HG03439 (cell line): ENCODE measurements around the gene DCT.

Experiments used
- ATAC-seq: cut with Tn5 transposase; IDR thresholded peaks from one replicate; pipeline ENCODE4 v1.9.1; 2021; ENCODE audit warnings: mild to moderate bottlenecking, moderate library complexity; ENCODE audit not compliant: unreplicated experiment

Gene DCT

DNA sequence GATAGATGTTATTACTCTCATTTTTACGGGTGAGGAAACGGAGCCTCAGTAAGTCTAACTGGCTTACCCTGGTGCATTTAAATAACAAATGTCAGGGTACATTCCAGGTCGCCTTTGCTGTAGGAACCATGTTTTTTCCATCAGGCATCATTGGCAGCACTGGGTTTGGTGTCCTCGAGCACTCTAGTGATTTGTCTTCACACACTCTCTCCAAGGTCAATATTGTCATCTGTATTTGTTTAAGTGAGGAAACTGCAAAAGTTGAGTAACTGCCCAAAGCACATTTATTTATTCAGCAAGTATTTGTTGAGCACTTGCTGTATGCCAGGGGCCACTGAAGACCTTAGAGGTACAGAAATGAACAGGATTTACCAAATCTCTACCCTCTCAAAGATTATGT lies 78.6 kb downstream of the DCT start:
- no peak for ATAC-seq

DNA sequence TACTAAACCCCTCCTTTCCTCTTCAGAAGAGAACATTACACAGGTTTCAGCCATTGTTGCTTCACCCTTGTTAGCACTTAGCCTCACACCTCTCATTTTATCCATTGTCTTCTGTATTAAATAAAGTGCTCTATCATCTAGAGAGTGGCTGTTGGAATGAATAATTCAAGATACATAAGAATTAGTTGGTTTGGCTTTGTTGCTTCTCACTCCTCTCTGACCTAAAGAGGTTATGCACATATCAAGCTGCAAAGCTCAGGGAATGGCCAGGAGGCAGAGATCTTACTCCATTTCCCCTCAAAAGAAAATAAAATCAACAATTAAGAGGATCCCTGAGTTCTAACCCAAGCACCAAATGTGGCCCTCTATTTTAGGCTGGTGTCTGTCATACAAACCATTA lies 79.7 kb downstream of the DCT start:
- ATAC-seq, result no peak

DNA sequence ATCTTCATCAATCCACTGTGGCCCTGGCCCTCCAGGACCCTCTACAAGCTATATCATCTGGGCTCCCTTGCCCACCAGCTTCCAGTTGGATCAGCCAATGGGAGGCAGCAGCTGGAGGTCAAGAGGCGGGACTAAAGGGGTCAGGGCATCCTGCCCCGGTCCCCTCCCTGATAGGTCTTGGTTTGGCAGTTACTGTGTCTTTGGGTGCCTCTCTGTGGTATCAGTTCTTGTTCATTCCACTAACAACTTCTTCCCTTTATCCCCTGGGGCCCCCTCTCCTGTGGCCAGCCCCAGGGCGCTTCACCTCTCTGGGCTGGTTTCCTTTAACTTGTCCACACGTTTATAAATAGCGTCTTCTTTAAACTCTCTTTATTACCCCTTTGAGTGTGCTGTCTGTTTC lies 83.6 kb downstream of the DCT start:
- ATAC-seq, result no peak

DNA sequence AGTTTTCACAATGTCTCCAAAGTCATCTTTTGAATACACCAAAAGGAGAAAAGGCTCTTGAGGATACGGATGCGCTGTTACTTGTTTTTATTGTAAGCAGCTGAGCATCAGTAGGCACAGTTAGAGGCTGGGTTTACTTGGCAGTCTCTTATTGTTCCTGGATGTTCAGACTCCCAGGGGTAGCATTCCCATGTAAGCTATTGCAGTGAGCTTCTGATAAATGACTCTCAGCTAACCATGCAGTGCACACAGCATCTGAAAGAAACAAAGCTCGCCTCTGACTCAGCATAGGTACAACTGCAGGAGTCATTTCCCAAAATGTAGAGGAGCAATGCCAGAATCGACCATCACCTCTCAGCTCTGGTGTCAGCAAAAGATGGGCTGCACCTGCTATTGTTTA lies 84.8 kb downstream of the DCT start:
- ATAC-seq, result no peak

DNA sequence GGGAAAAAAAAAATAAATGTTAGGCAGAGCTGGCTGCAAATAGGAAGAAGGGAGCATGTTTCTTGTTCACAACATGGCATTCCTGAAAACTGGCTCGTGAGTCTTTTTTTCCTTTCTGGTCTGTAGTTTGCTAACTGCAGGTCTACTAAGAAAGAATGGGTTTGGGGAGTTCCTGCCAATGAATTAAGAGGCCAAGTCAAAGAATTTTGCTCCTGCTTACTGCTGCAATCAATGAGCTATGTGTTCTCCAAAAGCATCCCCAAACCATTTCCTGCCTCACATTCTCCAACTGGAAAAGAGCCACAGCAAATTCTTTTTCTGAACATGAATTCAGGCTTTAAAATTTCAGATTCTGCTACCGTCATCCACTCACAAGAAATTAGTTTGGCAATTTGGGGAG lies 88.6 kb downstream of the DCT start:
- no peak for ATAC-seq

DNA sequence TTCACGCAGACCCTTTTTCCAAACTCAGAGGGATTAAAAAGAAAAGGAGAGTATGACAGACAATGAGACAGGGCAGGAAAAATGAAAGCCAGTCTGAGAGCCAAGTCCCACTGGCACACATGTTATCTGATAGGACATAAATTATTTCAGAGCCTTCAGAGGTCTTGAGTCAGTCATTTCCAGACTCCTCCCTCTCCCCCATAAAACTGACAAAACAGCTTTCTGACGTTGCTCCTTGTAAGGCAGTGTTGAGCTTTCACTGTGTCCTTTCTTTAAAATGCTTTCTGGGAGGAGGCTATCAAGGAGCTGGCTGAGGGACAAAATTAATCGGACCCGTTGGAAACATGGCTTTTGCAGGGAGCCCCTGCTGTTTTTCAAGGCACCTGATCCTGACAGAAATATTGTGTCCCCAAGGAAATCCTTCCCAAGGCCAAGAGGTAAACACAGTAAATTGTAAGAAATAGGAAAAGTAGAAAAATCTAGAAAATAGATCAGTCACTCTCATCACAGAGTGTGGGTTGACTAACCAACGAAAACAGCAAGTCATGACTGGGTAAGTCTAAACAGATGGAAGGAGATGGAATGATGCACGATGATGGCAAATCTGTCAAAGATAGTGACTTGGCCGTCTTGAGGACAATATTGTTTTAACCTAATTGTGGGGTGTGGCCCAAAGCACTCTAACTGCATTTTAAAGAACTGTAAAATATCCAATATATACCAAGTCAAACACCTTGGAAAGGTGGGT lies 89.7 kb downstream of the DCT start:
- no peak for ATAC-seq

DNA sequence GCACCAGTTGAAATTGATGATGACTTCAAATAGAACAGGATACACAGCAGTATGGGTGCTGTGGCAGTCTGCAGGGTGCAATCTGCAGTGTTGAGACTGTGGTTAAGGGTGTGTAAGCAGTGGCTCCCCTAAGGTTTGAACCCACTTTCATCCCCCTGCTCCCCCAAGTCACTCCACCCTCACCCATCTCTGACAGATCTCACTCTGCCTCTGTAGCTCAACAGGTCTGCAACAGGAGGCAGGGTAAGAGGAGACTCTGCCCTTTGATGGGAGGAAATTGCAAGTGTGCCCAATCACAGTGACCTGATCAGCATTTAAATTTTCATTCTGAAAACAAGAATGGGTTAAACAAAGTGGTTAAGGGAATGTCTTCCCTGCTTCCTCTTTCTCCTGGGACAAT lies 92.4 kb downstream of the DCT start:
- no peak for ATAC-seq
